NCI-H146 treated with DMSO at 0.1 percent for 48 hours (cell line): ENCODE data around the gene PABPC3.

ENCODE experiments used
- DNase-seq: peaks from one replicate; lab custom pipeline; 2025; ENCODE audit not compliant: unreplicated experiment; lab: John Stamatoyannopoulos, UW

Gene PABPC3

DNA sequence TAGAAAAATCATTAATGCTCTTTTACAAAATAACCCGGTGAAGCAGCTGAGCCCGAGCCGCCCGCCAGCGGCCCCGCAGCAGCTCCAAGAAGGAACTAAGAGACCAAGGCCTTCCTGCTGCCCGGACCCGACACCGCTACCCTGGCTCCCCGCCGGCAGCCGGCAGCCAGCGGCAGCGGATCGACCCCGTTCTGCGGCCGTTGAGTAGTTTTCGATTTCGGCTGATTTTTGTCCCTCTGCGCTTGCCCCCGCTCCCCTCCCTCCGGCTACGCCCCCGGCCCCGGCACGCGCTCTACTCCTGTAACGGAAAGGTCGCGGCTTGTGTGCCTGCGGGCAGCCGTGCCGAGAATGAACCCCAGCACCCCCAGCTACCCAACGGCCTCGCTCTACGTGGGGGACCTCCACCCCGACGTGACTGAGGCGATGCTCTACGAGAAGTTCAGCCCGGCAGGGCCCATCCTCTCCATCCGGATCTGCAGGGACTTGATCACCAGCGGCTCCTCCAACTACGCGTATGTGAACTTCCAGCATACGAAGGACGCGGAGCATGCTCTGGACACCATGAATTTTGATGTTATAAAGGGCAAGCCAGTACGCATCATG lies at the start of gene PABPC3:
Gene PABPC3, plus strand, starts transcription at position 286 of the 603 bp plus-strand sequence. Its CDS starts 63 bp downstream, at position 349.
- no peak for DNase-seq

DNA sequence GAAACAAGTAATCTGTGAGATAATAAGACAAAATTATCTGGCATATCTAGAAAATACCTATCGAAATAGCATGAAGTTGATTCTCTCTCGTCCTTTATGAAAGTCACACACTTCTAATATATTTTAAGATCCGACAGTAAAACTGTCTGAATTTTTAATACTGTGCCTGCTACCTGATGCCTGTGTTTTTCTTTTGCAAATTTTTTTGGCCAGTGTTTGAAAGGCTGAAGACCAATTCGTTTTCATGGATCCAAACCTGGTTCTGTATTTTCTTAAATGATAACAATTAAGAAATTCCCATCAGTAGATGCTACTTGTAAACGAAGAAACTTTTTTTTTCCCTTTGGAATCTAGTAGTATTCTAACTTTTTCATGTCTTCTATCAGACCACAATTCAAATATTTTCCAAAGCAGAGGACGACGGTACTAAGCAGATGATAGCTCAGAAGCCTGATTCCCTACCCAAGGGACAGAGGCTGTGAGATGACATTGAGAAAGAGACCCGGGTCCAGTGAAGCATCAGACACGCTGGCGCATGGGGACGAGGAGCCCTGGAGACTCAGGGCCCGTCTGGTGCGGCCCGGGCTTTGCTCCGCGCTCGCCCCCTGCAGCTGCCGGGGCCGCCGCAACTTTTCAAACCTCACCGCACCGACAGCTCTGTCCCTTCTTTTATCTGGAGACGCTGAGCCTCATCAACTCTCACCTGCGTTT lies 49.5 kb upstream of the PABPC3 start:
- DNase-seq = peak; percentile 10

DNA sequence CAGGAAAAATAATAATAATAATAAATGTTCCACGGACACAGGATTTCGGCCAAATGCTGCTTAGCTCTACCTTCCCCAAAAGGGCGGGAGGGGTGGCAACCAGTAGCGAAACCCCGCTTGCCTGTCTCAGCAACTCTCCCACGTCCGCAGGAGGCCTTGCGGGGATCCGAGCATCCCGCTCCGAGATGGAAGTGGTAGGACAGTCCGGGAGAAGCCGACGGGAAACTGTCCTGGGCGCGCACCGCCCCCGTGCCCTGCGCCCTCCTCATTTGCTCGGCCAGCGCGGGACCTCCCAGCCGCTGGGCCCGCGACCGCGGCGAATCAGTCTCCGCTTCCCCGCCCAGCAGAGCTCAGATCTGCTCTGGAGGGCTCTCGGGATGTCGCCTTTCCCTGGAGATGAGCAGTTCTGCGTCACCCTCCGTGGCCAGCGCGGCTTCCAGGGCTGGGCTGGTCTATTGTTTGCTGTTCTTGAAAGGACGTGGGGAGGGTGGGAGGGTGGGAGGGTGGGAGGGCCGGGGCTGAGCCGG lies 48.9 kb upstream of the PABPC3 start:
- DNase-seq = peak; percentile 46

DNA sequence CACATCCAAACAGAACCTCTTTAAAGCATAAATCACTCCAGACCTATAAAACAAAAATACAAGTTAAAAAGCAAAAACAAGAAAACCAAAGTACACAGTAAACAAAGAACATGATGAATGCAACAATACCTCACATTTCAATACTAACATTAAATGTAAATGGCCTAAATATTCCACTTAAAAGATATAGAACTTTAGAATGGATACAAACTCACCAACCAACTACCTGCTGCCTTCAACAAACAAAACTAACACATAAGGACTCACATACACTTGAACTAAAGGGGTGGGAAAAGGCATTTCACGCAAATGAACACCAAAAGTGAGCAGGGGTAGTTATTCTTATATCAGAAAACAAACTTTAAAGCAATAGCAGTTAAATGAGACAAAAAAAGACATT lies 44.9 kb upstream of the PABPC3 start:
- no peak for DNase-seq

DNA sequence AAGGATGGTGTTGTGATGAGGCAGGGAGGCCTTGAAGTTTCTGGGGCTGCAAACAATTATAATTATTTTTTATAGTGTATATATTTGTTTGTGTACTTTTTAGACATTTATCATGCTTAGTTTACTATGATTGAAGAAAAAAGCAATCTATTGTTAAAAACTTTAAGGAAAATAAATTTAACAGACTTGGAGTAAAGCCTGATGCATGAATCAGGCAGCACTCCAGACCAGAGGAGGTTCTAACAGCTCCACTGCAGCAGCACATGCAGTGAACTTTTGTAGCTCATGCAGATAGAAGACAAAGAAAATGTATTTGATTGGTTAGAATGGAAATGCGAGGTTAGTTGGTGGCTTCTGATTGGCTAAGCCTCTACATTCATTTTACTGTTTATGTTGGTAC lies 36.8 kb upstream of the PABPC3 start:
- DNase-seq = no peak

DNA sequence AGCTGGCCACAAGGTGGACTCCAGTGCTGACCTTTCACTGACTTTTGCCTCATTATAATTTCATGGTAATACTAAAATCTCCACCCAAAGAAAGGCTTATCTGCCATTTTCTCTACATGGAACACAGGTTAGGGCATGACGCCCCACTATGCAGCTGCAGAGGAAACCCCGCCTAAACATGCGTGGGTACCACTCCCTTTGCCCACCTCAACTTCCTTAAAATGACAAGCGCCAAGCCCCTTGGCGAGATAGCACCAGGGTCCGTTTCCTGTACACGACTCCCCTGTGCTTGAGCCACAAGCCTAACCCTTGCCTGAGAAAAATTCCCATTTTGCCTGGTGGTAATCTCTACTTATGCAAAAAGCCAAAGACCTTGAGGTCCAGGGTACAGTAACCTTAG lies 36.0 kb upstream of the PABPC3 start:
- DNase-seq = no peak

DNA sequence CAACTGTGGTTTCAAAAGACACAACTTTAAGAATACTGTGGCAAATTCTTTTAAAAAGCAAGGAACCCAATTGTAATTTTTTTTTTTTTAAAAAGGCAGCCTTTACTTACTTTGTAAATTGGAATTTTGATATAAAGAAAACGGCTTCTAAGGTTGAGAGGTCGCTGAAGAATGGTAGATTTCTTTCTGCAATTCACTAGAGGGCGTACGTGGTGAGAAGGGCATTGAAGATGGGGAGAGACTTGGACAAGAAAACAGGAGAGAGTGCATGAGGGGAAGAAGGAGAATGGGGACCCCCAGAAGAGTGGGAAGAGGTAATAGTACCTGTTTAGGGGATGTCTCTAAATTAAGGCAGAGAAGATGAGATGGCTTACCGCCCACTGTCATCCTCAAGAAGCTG lies 33.5 kb upstream of the PABPC3 start:
- DNase-seq = no peak

DNA sequence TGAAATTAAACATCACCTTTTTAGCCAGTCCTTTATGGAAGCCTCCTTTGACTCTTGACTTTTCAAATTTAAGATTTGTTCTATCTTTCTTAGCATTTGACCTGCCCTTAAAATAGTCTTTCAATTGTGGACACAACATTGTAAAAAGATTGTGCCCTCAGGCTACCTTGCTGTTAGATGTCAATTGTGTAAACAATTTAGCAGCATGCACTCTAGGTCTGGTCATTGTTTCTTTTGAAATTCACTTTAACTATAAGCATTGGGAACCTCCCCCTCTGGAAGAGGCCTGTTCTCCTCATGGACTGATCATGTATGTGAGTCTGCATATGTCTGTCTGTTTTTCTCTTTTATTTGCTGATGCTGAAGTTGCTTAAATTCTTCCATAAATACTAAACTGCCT lies 31.5 kb upstream of the PABPC3 start:
- DNase-seq = peak; percentile 74

DNA sequence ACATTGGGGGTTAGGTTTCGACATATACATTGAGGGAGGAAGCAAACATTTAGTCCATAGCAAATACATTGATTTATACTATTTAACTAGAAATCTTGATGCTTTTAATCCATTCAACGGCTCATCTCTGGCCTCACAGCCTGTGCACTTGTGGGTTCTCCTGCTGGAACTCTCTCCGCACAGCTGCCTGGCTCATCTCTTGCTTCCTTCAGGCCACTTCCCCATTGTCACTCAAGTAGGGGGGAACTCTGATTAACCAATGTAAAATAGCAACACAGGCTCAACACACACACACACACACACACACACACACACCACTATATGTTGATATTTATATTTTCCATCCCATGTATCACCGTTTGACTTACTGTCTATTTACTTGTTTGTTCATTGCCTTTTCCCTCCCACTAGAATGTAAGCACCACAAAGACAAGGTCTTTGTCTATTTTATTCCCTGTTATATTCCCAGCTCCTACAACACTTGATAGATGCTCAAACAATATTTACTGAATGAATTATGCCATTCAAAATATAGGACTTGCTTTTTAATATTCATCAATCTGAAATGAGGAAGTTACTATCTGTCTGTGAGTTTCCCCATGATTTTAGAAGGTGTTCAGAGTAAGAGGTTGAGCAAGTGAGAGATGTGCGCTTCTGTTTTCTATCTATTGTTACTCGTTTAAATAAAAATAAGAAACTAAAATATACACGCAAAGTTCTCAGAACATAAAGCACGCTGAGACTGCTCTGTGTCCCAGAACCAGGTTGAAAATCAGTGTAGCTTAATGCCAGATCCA lies 29.8 kb upstream of the PABPC3 start:
- no peak for DNase-seq

DNA sequence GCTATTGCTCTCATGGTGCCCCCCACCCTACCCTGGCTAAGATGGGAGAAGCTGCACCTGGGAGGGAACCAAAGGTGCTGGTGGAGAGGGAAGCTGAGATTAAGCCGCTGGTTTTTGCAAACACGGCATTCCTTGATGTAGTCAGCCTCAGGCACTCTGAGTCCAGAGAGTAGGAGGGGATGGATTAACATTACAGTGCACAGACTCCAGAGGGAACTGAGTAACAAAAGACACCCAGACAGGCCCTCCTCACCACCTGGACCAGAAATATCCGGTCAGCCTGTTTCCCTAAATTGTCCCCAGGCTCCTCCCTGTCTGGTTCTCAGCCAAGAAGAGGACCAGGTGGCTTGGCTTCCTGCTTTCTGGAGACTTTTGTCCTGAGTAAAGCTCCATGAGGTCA lies 28.9 kb upstream of the PABPC3 start:
- peak; percentile 92 for DNase-seq

DNA sequence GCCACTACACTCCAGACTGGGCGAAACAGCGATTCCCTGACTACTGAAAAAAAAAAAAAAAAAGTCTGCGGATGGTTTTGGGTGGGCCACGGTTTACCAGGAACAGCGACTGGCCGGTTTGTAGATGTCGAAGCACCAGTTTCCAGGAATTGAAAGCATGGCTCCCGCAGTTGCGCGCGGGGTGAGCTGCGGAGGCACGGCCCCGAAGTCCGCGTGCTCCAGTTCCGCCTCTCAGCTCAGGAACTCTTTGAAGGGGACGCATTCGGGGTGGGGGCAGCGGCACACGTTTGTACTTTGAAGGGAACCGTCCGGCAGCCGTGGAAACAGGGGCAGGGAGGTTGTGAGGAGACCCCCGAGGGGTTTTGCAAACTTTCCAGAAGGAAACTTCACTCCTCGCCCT lies 27.1 kb upstream of the PABPC3 start:
- no peak for DNase-seq

DNA sequence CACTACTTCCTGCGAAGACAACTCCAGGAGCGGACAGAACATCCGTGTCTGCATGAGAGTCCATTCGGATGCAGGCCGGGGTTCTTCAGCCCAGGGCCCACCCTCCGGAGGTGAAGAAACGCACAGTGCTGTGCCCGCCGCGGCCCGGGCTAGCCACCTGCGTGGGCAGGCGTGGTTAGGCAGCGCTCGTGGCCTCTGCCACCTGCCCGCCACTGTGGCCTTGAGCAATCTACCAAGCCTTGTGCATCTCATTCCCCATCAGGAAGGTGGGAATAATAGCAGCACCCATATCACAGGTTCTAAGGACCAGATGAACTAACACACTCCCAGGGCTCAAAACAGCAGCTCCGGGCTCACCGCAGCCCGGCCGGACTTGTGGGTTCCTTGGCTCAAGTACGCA lies 26.7 kb upstream of the PABPC3 start:
- DNase-seq = no peak

DNA sequence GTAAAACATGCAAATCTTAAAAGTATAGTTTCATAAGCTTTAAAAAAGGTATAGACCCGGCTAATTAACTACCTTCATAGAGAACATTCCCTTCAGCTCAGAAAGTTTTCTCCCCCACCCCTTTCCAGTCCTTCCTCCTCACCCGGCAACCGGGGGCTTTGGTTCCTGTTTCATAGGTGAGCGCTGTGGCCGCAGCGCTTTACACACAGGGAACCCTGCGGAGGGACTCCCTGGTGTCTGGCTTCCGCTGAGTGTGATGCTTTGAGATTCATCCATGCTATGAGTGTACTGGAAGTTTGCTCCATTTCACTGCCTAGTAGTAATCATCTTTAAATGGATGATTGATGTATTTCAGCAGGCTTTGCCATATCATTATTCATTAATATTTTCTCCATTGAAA lies 26.0 kb upstream of the PABPC3 start:
- peak; percentile 25 for DNase-seq

DNA sequence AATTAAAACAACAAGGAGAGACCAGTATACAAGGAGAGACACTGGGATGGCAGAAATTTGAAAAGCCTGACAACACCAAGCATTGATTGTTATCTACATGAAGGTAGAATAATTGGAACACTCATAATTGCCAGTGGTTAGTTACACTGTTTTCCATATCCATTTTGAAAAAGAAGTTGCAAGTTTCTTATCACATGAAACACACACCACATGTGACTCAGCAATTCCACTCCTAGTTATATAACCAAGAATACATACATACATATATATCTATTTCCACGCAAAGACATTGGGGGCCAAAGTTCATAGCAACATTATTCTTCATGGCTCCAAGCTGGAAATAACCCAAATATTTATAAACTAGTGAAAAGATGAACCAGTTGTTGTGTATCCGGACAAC lies 15.2 kb upstream of the PABPC3 start:
- no peak for DNase-seq

DNA sequence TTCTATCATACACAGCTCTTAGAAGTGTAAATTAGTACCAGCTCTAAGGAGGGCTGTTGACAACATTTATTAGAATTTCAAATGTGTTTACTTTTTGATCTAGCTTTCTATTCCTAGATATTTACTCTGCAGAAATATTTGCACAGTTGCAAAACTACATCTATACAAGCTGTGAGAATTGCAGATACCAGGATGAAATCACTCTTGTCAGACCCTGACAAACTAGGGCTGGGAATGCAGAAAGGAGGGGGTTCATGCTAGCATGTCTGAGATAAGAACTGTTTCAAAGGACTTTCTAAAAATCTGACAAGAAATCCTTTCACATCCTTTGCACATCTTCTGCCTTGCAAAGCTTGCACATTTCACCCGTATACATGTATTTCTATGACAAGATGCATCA lies 11.8 kb upstream of the PABPC3 start:
- DNase-seq = no peak

DNA sequence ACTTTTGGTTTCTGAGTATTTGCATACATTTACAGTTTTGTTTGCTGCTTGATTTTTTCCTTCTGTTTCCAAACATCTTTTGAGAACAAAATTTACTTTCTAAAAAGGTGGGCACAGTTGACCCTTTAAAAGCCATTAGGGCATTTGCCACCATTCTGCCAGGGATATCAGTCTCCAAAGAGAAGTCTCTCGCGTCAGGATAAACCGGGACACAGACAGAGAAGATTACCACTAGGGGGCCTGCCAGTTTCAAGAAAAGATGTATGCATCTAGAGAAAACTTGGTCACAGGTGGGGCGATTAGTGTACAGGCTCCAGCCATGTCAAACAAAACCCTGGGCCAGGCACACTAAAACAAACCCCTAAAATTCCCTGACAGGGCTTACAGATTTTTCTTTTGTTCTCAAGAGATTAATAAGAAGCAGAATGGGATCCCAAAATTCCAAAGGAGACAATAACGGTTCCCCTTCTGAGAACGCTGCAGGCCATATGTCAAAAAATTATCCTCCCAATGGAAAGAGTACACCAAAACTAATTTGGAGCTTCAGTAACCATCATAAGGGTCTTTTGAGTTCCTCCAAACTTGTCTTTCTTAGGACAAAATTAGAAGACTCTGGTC lies 10.7 kb upstream of the PABPC3 start:
- DNase-seq = peak; percentile 10

DNA sequence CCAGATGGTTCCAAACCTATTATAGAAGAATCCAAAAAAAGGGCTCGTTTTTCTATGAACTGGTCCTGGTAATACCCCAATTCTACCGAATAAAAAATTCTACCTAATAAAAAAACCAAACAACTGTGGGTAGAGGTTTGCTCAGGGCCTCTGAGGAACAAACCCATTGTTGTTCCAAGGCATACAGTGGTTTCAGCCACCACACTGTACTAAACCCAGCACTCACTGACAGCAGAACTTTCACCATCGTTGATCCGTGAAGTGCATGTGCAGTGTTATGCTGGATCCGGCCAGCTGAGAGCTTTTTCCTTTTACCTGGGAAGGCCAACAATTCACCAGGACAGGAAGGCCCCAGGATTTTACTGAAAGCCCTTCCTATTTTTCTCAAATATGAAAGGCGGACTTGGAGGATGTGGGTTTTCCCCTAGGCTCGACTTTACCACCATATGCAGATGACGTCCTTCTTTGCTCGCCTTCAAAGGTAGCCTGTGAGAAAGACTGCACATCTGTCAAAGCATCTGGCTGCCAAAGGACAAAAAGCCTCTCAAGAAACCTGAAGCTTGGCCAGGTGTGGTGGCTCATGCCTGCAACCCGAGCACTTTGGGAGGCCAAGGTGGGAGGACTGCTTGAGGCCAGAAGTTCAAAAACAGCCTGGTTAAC lies 7.2 kb upstream of the PABPC3 start:
- no peak for DNase-seq

DNA sequence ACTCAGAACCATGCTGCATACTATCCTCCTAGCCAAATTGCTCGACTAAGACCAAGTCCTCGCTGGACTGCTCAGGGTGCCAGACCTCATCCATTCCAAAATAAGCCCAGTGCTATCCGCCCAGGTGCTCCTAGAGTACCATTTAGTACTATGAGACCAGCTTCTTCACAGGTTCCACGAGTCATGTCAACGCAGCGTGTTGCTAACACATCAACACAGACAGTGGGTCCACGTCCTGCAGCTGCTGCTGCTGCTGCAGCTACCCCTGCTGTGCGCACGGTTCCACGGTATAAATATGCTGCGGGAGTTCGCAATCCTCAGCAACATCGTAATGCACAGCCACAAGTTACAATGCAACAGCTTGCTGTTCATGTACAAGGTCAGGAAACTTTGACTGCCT lies 1.5 kb downstream of the PABPC3 start:
- no peak for DNase-seq

DNA sequence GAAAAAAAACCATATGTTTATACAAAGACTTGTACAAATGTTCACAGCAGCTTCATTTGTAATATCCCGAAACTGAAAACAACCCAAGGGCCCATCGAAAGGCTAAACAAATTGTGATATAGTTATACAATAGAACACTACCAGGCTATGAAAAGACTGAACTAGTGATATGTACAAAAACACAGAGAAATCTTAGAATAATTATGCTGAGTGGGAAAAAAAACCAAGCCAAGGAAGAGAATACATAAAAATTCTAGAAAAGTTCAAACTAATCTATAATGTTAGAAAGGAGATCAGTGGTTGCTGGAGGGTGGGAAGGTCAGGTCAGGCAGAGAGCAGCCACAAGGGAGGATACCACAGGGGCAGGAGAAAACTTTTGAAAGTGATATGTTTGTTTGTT lies 7.8 kb downstream of the PABPC3 start:
- DNase-seq = no peak

DNA sequence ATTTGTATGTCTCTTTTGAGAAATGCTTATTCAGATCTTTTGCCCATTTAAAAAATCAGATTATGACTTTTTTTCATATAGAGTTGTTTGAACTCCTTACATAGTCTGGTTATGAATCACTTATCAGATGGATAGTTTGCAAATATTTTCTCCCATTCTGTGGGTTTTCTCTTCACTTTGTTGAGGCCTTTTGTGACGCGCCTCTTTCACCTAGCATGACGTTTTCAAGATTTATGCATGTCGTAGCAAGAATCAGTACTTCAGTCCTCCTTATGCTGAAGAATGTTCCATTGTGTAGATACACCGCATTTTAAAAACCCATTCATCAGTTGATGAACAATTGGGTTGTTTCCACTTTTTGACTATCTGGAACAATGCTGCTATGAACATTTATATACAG lies 13.4 kb downstream of the PABPC3 start:
- DNase-seq = no peak
